Natural killer cell (primary cell): Measurements from ENCODE around the gene SLC6A18. TPM values are rescaled to one million over a fixed set of nuclear protein-coding genes. Genes with fewer than 3 reads are reported as not detected.
A peak's percentile ranks its signal among the peaks of the same experiment; 100 is the strongest.

Experiments used
- ATAC-seq, 3 donors: fragments of 150-1000 bp in 2 of 3; fragments of 200-7000 bp in 1 of 3; cut with Tn5 transposase; 1 replicate in 1 of 3; 2 replicates in 2 of 3; pipeline ENCODE4 v1.10.0; 2021; ENCODE audit warnings: mild to moderate bottlenecking in 2 of 3, moderate library complexity in 2 of 3
- DNase-seq, 2 donors: peaks; one replicate each; pipeline versions ENCODE4 v3.0.0 to v3.0.0-alpha.2; 2013 to 2021; ENCODE audit warnings: mixed read lengths in 1 of 2
- H3K27ac ChIP-seq: one replicate; pipeline ENCODE4 v1.5.1; 2013; ENCODE audit warnings: mild to moderate bottlenecking, low read length
- H3K27me3 ChIP-seq: one replicate; pipeline ENCODE4 v1.6.1; 2013; ENCODE audit warnings: low read length; ENCODE audit not compliant: control insufficient read depth, insufficient read depth
- H3K36me3 ChIP-seq: one replicate; pipeline ENCODE4 v1.6.1; 2013; ENCODE audit warnings: low read length; ENCODE audit not compliant: control insufficient read depth, insufficient read depth
- H3K4me1 ChIP-seq: one replicate; pipeline ENCODE4 v1.6.1; 2013; ENCODE audit warnings: low read length; ENCODE audit not compliant: control insufficient read depth, insufficient read depth
- H3K4me3 ChIP-seq: one replicate; pipeline ENCODE4 v1.5.1; 2013; ENCODE audit warnings: low read length
- H3K9me3 ChIP-seq: one replicate; pipeline ENCODE4 v1.6.1; 2013; ENCODE audit warnings: low read length; ENCODE audit not compliant: control insufficient read depth, insufficient read depth
- H3K27ac Mint-ChIP-seq, 2 donors: one replicate each; pipeline ENCODE4 v1.8.0; 2022; ENCODE audit warnings: mild to moderate bottlenecking in 2 of 2, mixed read lengths in 2 of 2, moderate library complexity in 1 of 2
- H3K27me3 Mint-ChIP-seq, 2 donors: one replicate each; pipeline ENCODE4 v1.8.0; 2022; ENCODE audit warnings: low read depth in 2 of 2, mixed read lengths in 2 of 2
- H3K36me3 Mint-ChIP-seq: one replicate; pipeline ENCODE4 v1.8.0; 2022; ENCODE audit warnings: mixed read lengths
- H3K4me1 Mint-ChIP-seq, 2 donors: one replicate each; pipeline ENCODE4 v1.8.0; 2022; ENCODE audit warnings: mixed read lengths in 2 of 2
- H3K4me3 Mint-ChIP-seq: one replicate; pipeline ENCODE4 v1.8.0; 2022; ENCODE audit warnings: mild to moderate bottlenecking, moderate library complexity, mixed read lengths
- H3K9me3 Mint-ChIP-seq, 2 donors: one replicate each; pipeline ENCODE4 v1.8.0; 2022; ENCODE audit warnings: mixed read lengths in 2 of 2
- CTCF ChIP-seq: fragments of 200-600 bp; IDR thresholded peaks from one replicate; pipeline ENCODE4 v1.8.0; 2022; ENCODE audit warnings: antibody characterized with exemption
- WGBS: methylation state at CpG from one replicate; pipeline ENCODE4 v1.1.7; 2013; ENCODE audit warnings: missing lambda C conversion rate; ENCODE audit not compliant: insufficient coverage; 5-methylcytosine and 5-hydroxymethylcytosine counted together
- intact Hi-C: fragments of 100-400 bp; cut with micrococcal nuclease; formaldehyde crosslinking; loops from one replicate; pipeline ENCODE4 v1.14.2; 2022
- total RNA-seq, 4 donors: library from RNA; stranded (reverse); fragments of 120-200 nt in 1 of 4; gene quantifications; one replicate each; pipeline versions ENCODE4 v1.2.3 to v1.2.4, GENCODE V29; 2013 to 2022

SLC6A18 gene
- total RNA-seq, 3 donors from 2014 or later (not counting 1 experiment from before 2014, with no cell fraction given): not detected

GRCh38 chr5:1268056-1268455 is 42.9 kb downstream of the SLC6A18 start:
- no peaks in the 10 kb centered on the region for H3K36me3 ChIP-seq
- H3K4me1 ChIP-seq: no peaks in the 10 kb centered on the region
- Mint-ChIP-seq H3K4me3 (no peak overlapping the region), H3K27ac (no peak overlapping the region), H3K4me1 (no peaks in the 10 kb centered on the region), H3K27me3 (peaks cover 0 to 3% of the 10 kb centered on the region in 2 donors), H3K36me3 (no peaks in the 10 kb centered on the region), H3K9me3 (no peaks in the 10 kb centered on the region)
- H3K27me3 ChIP-seq: no peaks in the 10 kb centered on the region
- 94% methylated on average over 13 of the region's 13 CpGs for WGBS
- DNase-seq: no peak
- no peak overlapping the region for H3K27ac ChIP-seq
- intact Hi-C loops: no loop called here
- TF ChIP-seq CTCF: no peak
- no peak for ATAC-seq
- no peak overlapping the region for H3K4me3 ChIP-seq
- no peaks in the 10 kb centered on the region for H3K9me3 ChIP-seq

GRCh38 chr5:1268666-1269065 is 43.5 kb downstream of the SLC6A18 start:
- H3K9me3 Mint-ChIP-seq: no peaks in the 10 kb centered on the region
- DNase-seq (peak in 1 of 2 donors; percentile 60), ATAC-seq (no peak)
- Histone ChIP-seq H3K36me3 (no peaks in the 10 kb centered on the region), H3K9me3 (no peaks in the 10 kb centered on the region), H3K4me1 (no peaks in the 10 kb centered on the region), H3K27ac (no peak overlapping the region), H3K4me3 (no peak overlapping the region), H3K27me3 (no peaks in the 10 kb centered on the region)
- TF ChIP-seq CTCF: no peak
- intact Hi-C loops: no loop called here
- WGBS: 68% methylated on average over 13 of the region's 13 CpGs
- H3K4me1 Mint-ChIP-seq: no peaks in the 10 kb centered on the region
- H3K36me3 Mint-ChIP-seq: no peaks in the 10 kb centered on the region
- no peak overlapping the region for H3K27ac Mint-ChIP-seq
- H3K4me3 Mint-ChIP-seq: no peak overlapping the region
- H3K27me3 Mint-ChIP-seq: peaks cover 0 to 3% of the 10 kb centered on the region in 2 donors

GRCh38 chr5:1270426-1270825 is 45.2 kb downstream of the SLC6A18 start:
- WGBS: 97% methylated on average over 22 of the region's 22 CpGs
- TF ChIP-seq CTCF: no peak

More at GRCh38 chr5:1270426-1270825, 45.2 kb downstream of the SLC6A18 start:
- peaks cover 0 to 3% of the 10 kb centered on the region in 2 donors for H3K27me3 Mint-ChIP-seq
- intact Hi-C loops: no loop called here
- H3K4me1 Mint-ChIP-seq: peaks cover 0 to 2% of the 10 kb centered on the region in 2 donors
- H3K27ac Mint-ChIP-seq: no peak overlapping the region
- Histone ChIP-seq H3K4me1 (no peaks in the 10 kb centered on the region), H3K27ac (no peak overlapping the region), H3K9me3 (no peaks in the 10 kb centered on the region), H3K27me3 (no peaks in the 10 kb centered on the region), H3K36me3 (no peaks in the 10 kb centered on the region), H3K4me3 (no peak overlapping the region)
- DNase-seq (no peak), ATAC-seq (no peak)
- H3K4me3 Mint-ChIP-seq: no peak overlapping the region
- no peaks in the 10 kb centered on the region for H3K36me3 Mint-ChIP-seq
- H3K9me3 Mint-ChIP-seq: no peaks in the 10 kb centered on the region
